HG03378 (cell line): ENCODE results near the gene ZNF609.
"Not testable (repeated sequence)": the region's sequence is repeated elsewhere in the genome, so short reads cannot be mapped to it uniquely, and the experiment has no call there.

Experiments used
- ATAC-seq: cut with Tn5 transposase; IDR thresholded peaks from one replicate; pipeline ENCODE4 v1.9.1; 2021; ENCODE audit warnings: mild to moderate bottlenecking, moderate library complexity; ENCODE audit not compliant: unreplicated experiment

The ZNF609 gene

DNA sequence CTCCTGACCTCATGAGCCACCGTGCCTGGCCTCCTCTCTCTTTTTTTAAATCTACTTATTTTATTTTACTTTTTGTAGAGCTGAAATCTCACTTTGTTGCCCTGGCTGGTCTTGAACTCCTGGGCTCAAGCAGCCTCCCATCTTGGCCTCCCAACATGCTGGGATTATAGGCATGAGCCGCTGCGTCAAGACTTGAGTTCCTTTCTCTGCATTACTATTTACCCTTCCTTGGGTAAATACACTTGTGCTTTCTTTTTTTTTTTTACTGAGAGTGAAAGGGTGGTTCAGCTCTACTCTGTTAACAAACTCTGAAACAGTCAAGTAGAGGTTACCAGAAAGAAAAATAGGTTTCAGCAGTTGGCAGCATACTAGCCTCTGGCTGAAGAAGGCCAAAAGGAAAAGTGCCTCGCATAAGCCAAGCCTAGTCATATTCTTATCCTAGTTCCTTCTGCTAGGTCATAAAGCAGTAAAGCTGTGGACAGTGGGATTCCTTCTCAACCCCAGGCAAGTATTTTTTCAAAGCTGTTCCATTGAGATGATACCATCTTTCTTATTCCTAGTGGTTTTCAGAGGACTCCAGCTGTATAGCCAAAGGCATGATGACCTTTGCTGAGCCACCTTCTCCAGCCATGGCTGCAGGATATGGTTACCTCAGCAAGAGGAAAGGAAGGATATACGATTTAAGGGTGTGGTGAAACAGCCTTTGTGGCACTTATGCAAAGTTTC lies 179.9 kb downstream of the ZNF609 start:
- ATAC-seq, result no peak

DNA sequence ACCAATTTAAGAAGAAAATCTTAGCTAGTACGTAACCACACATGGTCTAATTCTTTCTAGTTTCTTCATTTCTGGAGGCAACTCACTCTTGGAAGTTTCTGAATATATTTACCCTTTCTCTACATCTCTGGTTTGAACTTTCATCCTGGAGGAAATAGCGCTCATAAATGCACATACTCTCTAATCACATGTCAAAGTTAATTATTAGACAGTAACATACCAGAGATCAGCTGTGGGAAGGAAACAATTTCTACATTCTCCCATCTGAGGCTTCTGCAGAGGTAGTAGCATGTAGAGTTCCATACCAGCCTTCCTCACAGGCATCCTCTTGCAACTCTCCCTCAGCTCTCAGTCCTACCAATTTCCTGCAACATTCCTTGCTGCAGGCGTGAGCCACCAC lies 182.5 kb downstream of the ZNF609 start:
- ATAC-seq, result no peak

DNA sequence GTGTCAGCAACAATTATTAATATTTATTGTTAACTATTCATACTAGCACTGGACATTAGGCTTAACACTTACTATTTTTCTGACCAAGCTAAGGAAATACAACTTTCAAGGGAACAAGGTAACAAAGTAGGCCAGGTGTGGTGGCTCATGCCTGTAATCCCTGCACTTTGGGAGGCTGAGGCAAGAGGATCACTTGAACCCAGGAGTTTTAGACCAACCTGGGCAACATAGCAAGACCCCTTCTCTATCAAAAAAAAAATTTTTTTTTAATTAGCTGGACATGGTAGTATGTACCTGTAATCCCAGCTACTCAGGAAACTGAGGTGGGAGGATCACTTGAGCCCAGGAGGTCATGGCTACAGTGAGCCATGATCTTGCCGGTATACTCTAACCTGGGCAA lies 183.3 kb downstream of the ZNF609 start:
- ATAC-seq, result no peak

DNA sequence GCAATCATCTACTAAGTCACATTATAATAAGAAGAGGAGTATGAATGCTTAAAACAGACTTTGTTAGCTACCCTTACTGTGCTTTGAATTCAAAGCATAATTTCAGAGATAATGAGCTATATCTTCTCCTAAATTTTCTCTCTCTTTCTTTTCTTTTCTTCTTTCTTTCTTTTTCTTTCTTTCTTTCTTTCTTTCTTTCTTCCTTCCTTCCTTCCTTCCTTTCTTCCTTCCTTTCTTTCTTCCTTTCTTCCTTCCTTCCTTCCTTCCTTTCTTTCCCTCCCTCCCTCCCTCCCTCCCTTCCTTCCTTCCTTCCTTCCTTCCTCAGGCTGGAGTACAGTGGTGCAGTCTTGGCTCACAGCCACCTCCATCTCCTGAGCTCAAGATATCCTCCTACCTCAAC lies 184.4 kb downstream of the ZNF609 start:
- not testable (repeated sequence) for ATAC-seq

DNA sequence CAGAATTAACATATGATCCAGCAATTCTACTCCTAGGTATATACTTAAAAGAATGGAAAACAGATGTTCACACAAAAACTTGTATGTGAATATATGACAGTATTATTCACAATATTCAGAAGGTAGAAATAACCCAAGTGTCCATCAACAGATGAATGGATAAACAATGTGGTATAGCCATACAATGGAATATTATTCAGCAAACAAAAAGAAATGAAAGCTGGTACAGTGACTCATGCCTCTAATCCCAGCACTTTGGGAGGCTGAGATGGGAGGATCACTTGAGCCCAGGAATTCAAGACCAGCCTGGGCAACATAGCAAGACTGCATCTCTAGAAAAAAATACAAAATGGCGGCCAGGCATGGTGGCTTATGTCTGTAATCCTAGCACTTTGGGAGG lies 185.6 kb downstream of the ZNF609 start:
- no peak for ATAC-seq

DNA sequence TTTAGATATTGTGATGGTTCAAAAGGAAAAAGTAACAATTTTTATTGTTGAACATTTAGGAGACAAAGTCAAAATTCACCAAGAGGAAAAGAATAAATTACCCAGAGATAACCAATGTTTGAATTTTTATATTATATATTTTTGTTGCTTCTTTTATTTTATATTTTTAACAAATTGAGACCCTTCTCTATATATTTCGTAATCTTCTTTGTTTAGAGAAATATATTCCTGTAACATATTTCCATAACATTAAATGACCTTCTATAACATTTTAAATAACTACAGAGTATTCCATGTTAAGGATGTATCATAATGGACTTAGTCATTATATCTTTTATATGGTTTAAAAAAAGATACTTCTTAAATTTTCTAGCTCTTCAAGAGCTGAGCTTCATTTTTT lies 187.0 kb downstream of the ZNF609 start:
- no peak for ATAC-seq

DNA sequence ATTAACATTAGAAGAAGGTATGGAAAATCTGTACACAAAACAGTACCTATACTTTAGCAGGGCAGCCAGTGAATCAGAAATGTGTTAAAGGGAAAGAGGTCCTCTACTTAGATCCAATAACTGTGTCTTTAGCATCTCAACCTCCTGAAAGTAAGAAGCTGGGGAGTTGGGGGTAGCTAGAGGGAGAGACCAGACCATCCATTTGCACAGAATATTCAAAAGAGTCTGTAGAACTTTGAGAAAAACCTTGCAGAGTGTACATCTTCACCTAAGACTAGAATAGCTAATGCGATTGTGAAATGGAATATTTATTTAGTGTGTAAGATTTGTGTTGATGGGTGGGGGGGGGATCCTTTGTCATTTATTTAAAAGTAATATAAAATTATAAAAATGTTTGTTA lies 190.2 kb downstream of the ZNF609 start:
- no peak for ATAC-seq

DNA sequence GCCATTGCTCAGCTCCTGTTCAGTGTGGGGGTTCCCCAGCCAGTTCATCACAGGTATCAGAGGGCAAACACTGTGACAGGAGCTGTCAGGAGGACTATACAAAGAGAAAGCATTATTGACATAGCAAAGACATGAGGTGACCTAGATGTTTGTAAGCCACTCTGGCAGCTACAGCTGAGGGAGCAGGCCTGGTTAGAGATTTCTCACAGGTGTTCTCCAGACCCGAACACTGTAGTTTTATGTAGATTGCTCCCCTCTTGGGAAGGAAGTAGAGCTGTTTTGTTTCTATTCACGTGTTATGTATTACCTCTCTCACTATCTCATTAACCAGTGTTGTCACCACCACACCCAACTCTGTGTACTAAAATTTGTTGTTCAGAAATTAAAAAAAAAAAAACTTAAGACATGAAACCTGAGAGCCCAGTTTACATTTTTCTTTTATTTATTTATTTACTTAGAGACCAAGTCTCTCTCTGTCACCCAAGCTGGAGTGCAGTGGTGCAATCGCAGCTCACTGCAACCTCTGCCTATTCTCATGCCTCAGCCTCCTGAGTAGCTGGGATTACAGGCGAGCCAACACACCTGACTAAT lies 191.3 kb downstream of the ZNF609 start:
- peak; percentile 77 for ATAC-seq

DNA sequence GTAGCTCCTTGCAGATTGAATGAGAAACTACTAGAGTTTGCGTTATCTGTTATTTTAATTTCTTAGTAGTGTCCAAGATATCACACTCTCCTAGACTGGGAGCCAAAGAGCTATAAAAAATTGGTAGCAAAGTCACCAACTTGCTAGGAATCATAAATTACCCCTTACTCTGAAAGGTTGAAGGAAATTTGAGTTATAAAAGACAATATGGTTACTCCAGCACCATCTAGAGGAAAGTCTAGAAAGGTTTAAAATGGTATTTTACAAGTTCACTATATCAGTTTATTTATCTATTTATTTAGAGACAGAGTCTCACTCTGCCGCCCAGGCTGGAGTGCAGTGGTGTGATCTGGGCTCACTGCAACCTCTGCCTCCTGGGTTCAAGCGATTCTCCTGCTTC lies 193.4 kb downstream of the ZNF609 start:
- no peak for ATAC-seq

DNA sequence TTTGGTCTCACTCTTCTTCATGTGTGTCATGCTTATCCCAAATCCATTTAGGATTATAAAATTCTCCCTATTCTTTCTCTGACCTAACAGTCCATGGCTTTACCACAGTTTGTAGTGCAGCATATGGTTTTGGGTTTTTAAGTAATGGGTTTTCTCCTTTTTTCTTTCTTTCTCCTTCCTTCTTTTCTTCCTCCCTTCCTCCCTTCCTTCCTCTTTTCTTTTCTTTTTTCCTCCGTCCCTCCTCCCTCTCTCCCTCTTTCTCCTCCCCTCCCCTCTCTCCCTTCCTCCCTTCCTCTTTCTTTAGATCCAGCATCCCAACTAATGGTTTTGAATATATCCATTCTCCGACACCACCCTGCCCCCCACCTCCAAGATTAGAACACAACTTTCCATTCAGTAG lies 196.1 kb downstream of the ZNF609 start:
- ATAC-seq, result no peak

DNA sequence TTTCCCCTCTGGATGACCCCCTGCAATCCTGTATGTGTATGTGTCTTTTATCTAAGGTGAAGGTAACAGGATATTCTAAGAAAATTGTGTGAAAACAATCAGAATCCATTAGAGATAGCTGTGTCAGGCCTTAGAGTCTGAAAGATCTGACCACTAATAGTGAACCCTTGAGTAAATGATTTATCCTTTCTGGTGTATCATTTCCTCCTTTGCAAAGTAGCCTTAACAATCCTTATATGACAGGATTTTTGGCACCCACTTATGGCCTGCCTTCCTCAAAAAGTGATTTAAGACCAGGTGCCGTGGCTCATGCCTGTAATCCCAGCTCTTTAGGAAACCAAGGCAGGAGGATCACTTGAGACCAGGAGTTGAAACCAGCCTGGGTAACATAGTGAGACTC lies 204.8 kb downstream of the ZNF609 start:
- peak; percentile 76 for ATAC-seq

DNA sequence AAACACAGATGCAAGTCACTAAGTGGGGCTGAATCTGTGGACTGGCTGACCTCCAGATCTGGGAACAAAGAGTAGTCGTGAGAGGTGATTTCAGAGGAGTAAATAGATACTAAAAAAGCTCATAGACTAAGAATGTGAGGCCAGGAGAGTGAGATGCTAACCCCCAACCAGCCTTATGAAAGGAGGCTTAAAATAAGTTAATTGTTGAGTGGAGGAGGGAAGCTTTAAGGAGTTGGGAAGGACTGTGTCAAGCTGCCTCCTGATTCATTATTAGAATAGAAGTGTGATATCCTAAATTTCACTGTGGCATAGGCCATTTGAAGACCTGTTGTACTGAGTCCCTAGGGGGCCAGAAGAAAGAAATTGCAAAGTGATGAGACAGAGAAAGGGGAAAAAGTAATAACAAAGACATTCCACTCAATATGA lies 207.4 kb downstream of the ZNF609 start:
- no peak for ATAC-seq

DNA sequence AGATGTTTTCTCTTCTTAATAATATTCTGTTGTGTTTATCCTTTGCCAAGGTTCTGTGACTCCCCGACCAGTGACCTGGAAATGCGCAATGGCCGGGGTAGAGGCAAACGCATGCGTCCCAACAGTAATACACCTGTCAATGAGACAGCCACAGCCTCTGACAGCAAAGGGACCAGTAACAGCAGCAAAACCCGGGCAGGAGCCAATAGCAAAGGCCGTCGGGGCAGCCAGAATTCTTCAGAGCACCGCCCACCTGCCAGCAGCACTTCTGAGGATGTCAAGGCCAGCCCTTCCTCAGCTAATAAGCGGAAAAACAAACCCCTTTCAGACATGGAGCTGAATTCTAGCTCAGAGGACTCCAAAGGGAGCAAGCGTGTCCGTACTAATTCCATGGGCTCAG lies 213.5 kb downstream of the ZNF609 start:
- no peak for ATAC-seq

DNA sequence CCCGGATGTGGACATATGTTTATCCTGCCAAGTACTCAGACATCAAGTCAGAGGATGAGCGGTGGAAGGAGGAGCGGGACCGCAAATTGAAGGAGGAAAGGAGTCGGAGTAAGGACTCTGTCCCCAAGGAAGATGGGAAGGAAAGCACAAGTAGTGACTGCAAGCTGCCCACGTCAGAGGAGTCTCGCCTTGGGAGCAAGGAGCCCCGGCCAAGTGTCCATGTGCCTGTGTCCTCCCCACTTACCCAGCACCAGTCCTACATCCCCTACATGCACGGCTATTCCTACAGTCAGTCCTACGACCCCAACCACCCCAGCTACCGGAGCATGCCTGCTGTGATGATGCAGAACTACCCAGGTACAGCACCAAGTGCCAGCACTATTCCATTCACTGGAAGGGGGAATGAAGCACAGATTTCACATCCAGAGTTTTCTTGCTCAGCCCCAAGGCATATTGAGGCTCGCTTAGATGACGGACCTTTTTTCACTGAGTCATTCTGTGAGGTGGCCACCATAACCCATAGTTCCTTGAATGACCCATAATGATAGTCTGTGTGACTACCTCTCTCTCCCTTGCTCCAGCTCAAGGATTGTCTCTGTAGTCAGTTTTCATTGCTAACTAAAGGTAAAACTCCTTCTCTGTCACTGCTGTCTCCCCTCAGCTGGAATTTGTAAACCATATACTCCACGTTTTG lies 217.9 kb downstream of the ZNF609 start:
- no peak for ATAC-seq

DNA sequence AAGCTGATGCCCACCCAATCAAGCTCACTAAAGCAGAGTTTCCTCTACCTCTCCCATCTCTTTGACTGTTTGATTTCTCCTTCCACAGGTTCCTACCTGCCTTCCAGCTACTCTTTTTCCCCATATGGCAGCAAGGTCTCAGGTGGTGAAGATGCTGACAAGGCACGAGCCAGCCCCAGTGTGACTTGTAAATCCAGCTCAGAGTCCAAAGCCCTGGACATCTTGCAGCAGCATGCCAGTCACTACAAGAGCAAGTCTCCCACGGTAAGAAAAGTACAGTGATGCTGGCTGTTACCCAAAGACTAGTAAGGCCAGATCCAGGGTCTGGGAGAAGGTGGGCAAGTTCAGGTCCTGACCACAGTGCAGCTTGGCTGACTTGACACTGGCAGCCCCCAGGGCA lies 219.7 kb downstream of the ZNF609 start:
- no peak for ATAC-seq

DNA sequence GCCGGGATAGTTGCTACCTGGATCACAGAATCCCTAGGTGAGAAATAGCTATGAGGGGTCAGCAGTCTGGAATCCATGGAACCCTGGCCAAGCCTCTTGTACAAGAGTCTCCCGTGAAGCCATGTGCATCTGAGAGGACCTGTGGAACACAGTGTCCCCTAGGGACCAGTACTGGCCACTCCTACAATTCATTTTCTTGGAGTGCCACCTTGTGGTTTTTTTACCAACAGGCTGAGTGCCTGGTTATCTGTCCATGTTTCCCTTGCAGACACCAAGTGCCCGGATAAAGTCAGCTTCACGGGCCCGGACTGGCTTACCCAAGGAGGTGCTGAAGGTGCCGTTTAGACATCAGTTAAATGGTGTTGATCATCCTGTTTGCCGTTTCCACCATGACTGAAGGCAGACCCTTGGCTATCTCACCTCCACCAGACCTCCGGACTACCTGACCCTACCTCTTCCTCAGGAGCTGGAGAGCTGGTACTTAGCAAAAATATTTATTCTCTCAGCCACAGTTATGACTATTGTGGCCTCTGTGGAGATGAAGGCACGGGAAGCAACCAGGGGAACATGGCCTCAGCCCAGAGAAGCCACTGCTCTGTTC lies 221.1 kb downstream of the ZNF609 start:
- ATAC-seq, result no peak

DNA sequence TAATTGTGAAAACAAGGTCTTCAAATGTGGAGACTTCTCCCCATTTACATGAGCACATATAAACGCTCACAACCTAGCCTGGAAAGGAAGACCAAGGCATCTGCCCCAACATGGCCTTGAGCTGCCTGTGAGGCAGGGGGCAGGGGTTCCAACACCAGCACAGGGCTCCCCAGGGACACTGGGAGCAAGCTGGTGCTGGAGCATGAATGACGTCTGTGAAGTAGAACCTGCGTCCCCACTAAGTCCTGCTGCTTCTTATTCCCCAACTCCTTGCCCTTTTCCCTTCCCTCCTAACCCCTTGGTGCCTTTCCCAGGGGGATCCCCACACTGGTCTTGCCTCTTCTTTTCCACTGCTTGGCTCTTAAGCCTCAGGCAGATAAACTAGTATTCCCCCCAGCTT lies 221.9 kb downstream of the ZNF609 start:
- ATAC-seq, result no peak

DNA sequence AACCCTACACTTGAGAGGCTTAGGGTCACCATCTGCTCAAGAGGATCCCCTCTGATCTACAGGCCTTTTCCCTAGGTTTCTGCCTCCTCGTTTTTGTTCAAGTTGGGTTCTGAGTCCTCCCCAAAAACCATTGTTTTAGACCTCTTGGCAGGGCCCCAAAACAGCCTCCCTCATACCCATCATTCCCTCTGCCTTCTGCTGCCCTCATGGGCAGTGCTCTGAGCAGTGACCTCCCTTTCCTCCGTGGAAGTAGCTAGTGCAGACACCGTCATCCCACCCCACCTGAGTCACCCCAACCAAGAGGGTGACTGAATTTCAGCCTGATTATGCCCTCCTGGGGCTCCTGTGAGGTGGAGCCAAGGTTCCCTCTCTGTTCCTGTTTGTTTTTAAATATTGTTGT lies 223.0 kb downstream of the ZNF609 start:
- ATAC-seq, result no peak

DNA sequence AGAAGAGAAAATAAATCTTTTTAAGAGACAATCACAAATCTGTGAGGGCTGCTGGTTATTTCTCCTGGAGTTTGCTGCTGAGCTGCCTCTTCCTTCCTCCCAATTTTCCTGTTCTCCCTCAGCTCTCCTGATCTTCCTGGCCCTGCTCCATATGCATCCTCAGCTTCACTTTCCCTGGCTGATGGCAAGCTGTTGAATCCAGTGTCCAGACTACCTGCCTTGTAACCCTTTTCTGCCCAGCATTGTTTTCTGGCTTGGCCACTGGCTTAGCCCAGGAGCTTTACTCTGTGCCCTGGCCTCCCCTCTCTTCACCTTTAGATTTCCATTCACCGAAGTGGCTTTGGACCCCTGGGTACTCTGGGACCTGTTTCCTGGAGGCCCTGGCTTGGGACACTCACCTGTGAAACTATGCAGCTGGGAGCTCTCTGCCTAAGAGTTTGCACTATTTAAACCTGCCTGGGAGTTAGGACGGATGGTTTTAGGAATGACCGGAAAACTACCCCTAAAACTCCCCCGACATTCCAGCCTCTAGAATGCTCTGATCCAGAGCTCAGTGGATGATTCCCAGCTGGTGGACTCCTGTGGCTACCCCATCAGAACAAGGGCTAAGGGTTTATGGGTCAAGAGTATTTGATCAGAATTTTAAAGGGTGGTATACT lies 225.0 kb downstream of the ZNF609 start:
- no peak for ATAC-seq

DNA sequence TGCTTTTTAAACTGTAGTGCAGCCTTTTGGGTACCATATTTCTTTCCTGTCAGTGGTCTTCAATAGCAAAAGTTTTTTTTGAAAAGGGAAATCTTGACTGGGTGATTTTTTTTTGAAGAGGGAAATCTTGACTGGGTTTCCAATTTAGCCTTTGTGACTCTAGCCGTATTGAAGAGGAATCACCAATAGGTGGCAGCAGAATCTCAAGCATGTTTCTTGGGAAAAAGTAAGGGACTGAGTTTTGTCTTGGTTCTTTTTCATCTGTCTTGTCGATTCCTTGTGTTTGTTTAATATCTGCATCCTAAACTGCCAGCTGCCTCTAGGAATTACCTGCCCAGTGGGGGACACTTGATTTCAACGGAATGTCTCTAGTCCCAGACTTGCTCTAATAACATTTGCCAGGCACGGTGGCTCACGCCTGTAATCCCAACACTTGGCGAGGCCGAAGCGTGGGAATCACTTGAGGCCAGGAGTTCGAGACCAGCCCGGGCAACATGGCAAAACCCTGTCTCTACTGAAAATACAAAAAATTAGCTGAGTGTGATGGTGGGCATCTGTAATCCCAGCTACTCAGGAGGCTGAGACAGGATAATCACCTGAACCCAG lies 225.9 kb downstream of the ZNF609 start:
- no peak for ATAC-seq

DNA sequence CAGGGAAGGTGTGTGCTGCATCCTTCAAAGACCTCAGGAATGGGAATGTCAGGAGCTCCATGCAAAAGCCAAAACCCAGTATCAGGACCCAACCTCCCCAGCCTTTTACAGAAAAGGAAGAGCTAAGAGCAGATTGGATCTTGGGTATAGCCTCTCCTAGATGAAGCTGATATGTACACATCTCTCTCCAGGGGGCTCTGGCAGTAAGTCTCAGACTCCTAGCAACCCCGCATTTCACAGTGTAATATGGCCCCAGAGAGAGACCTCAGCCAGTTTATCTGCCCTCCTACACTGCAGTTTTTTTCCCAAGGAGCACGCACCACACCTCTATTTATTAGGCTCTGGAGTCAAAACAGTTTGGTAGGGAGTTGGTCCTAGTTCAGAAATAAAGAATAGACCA lies 226.8 kb downstream of the ZNF609 start:
- no peak for ATAC-seq
